Measurements from ENCODE around the gene CST9. TPM values are rescaled to one million over a fixed set of nuclear protein-coding genes. Genes with fewer than 3 reads are reported as not detected.

Gene CST9
- total RNA-seq, 3 donors from 2014 or later = 2.3 TPM; not detected in 2

- H3K4me3 ChIP-seq = peak overlapping the region in 2 of 3 donors; percentile 84 to 86
- peaks cover 7 to 13% of the 10 kb centered on the region in 2 donors for H3K4me1 ChIP-seq
- H3K36me3 ChIP-seq = no peaks in the 10 kb centered on the region
- H3K27me3 ChIP-seq = no peaks in the 10 kb centered on the region
- no peak for TF ChIP-seq POLR2AphosphoS5 (IDR thresholded peaks at IDR 0.05)
- no peak for TF ChIP-seq POLR2A (IDR thresholded peaks at IDR 0.05)
- TF ChIP-seq CTCF (IDR thresholded peaks at IDR 0.05) = no peak
- H3K9me3 ChIP-seq = no peaks in the 10 kb centered on the region
- DNase-seq (ENCODE audit: low spot score in 2 of 2) = no peak
- intact Hi-C loops (cut with DNase I; ENCODE audit: low total_unique reads) = no loop called here
- peak overlapping the region; percentile 10 to 70 for H3K27ac ChIP-seq
These were observed 28.5 kb upstream of the CST9 start for GRCh38 chr20:23634044-23634801.

- no peak overlapping the region for H3K4me3 ChIP-seq
- no peaks in the 10 kb centered on the region for H3K9me3 ChIP-seq
- no peak for DNase-seq (ENCODE audit: low spot score in 2 of 2)
- no peaks in the 10 kb centered on the region for H3K36me3 ChIP-seq
- H3K27me3 ChIP-seq = no peaks in the 10 kb centered on the region
- TF ChIP-seq CTCF (IDR thresholded peaks at IDR 0.05) (no peak), POLR2AphosphoS5 (IDR thresholded peaks at IDR 0.05) (no peak), POLR2A (IDR thresholded peaks at IDR 0.05) (no peak)
- H3K4me1 ChIP-seq = peaks cover 7 to 13% of the 10 kb centered on the region in 2 donors
- peak overlapping the region in 1 of 2 donors; percentile 9 for H3K27ac ChIP-seq
- intact Hi-C loops (cut with DNase I; ENCODE audit: low total_unique reads) = no loop called here
These were observed 27.2 kb upstream of the CST9 start for GRCh38 chr20:23632711-23633573.

- Histone ChIP-seq H3K9me3 (no peaks in the 10 kb centered on the region), H3K27ac (peak overlapping the region in 1 of 2 donors; percentile 9), H3K4me1 (peaks cover 7 to 13% of the 10 kb centered on the region in 2 donors), H3K27me3 (no peaks in the 10 kb centered on the region), H3K36me3 (no peaks in the 10 kb centered on the region), H3K4me3 (no peak overlapping the region)
- DNase-seq (ENCODE audit: low spot score in 2 of 2) = no peak
- intact Hi-C loops (cut with DNase I; ENCODE audit: low total_unique reads) = no loop called here
- no peak for TF ChIP-seq CTCF (IDR thresholded peaks at IDR 0.05)
- TF ChIP-seq POLR2AphosphoS5 (IDR thresholded peaks at IDR 0.05) = no peak
- no peak for TF ChIP-seq POLR2A (IDR thresholded peaks at IDR 0.05)
These were observed 26.4 kb upstream of the CST9 start for GRCh38 chr20:23631981-23632710.

GRCh38 chr20:23631226-23631822 lies 25.6 kb upstream of the CST9 start:
- TF ChIP-seq POLR2A (IDR thresholded peaks at IDR 0.05) (no peak), POLR2AphosphoS5 (IDR thresholded peaks at IDR 0.05) (no peak), CTCF (IDR thresholded peaks at IDR 0.05) (no peak)
- no peak overlapping the region for H3K27ac ChIP-seq
- no peak overlapping the region for H3K4me3 ChIP-seq
- no peaks in the 10 kb centered on the region for H3K27me3 ChIP-seq
- no peak for DNase-seq (ENCODE audit: low spot score in 2 of 2)
- intact Hi-C loops (cut with DNase I; ENCODE audit: low total_unique reads) = no loop called here
- peaks cover 7 to 11% of the 10 kb centered on the region in 2 donors for H3K4me1 ChIP-seq
- H3K9me3 ChIP-seq = no peaks in the 10 kb centered on the region
- no peaks in the 10 kb centered on the region for H3K36me3 ChIP-seq
